ENCODE measurements around the gene SLC1A2. TPM values are rescaled to one million over a fixed set of nuclear protein-coding genes. Genes with fewer than 3 reads are reported as not detected.

The SLC1A2 gene
- total and polyA plus RNA-seq, 7 experiments from 2014 or later = 0.13 to 0.69 (median 0.24) TPM; not detected in 4

DNA sequence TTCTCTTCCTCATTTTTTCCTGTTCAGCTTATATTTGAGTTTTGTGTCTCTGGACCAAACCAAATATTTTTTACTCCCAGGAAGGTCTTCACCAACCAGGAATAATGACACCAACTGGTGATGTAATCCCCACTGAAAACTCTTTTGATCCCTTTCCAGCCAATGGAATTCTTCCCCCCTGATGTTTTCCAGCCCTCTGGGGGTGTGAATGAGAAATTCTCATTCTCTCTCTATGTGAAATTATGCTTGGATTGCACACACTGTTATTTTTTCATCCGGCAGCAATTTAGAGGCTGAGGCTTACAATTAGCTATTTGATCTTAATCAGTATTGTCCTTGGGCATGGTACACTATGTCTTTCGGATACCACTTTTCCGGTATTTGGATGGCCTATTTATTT lies 39.5 kb upstream of the SLC1A2 start:
- no peak overlapping the region for H3K4me3 ChIP-seq (ENCODE audit: low read length)
- Mint-ChIP-seq H3K27ac (no peak overlapping the region), H3K36me3 (no peaks in the 10 kb centered on the region), H3K4me3 (no peak overlapping the region), H3K4me1 (no peaks in the 10 kb centered on the region), H3K27me3 (peaks cover 0 to 28% (median 16%) of the 10 kb centered on the region in 5 donors), H3K9me3 (no peaks in the 10 kb centered on the region)
- no peaks in the 10 kb centered on the region for H3K36me3 ChIP-seq (ENCODE audit: control insufficient read depth in 2 of 3, insufficient read depth in 3 of 3, low read length in 3 of 3)
- ChIA-PET CTCF (no interaction called here), POLR2A (no interaction called here)
- DNase-seq = no peak
- ATAC-seq = no peak
- H3K9me3 ChIP-seq (ENCODE audit: control insufficient read depth in 2 of 3, low read length in 3 of 3) = no peaks in the 10 kb centered on the region
- intact Hi-C loops (cut with micrococcal nuclease) = no loop called here
- H3K27ac ChIP-seq (ENCODE audit: low read depth, low read length) = no peak overlapping the region
- H3K4me1 ChIP-seq (ENCODE audit: control insufficient read depth in 2 of 2, insufficient read depth in 2 of 2, low read length in 2 of 2) = no peaks in the 10 kb centered on the region
- H3K27me3 ChIP-seq (ENCODE audit: control insufficient read depth in 2 of 2, insufficient read depth in 2 of 2, low read length in 2 of 2) = no peaks in the 10 kb centered on the region

DNA sequence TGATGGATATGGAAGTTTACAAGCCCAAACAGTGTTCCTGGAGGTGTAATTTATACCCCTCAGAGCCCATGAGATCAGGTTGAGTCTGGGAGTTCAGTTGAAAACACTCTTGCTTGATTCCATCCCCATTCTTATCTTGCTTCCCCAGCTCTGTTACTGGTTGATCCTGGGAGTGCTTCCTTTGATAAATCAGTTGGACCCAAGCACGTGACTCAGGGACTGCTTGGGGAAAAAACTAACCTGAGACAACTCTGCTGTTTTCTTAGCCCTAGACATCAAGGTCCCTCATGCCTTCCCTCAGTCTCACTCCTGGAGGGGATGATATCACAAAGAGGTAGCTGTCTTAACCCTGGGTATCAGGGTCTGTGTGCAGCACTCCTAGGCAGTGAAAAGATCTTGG lies 35.0 kb upstream of the SLC1A2 start:
- H3K36me3 Mint-ChIP-seq = no peaks in the 10 kb centered on the region
- CTCF ChIA-PET = no interaction called here

DNA sequence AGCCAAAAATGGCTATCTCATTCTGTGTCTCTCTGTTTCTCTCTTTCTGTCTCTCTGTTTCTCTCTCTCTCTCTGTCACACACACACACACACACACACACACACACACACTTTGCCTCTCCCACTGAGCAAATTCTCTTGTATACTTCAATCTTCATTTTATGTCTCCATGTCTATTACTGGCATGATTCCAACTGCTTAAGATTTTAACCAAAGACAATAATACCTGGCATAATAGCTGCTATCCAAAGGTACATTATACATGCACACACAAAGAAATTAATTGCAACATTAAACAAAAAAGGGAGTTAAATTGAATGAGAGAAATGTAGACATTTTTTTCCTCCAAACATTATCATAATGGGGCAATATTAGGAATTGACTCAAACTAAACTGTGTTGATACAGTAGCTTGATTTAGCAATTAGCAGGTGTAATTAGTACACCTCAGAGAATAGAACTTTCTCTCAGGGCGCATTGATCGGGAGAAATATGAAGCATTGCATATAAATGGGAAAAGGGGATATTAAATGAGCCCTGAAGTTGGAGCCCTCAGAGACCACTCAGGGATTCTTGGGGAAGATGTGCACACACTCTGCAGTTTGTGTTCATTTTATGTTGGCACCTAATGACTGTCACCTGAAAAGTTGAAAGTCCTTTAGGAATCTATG lies 17.4 kb upstream of the SLC1A2 start:
- peaks cover 17 to 49% (median 40%) of the 10 kb centered on the region in 5 donors for H3K27me3 Mint-ChIP-seq
- H3K36me3 Mint-ChIP-seq = no peaks in the 10 kb centered on the region
- H3K9me3 Mint-ChIP-seq = peaks cover 0 to 3% (median 0%) of the 10 kb centered on the region in 11 donors
- POLR2A ChIA-PET = no interaction called here
- DNase-seq = no peak
- Histone ChIP-seq H3K4me3 (ENCODE audit: low read length) (no peak overlapping the region), H3K9me3 (ENCODE audit: control insufficient read depth in 2 of 3, low read length in 3 of 3) (no peaks in the 10 kb centered on the region), H3K27me3 (ENCODE audit: control insufficient read depth in 2 of 2, insufficient read depth in 2 of 2, low read length in 2 of 2) (no peaks in the 10 kb centered on the region), H3K36me3 (ENCODE audit: control insufficient read depth in 2 of 3, insufficient read depth in 3 of 3, low read length in 3 of 3) (no peaks in the 10 kb centered on the region), H3K27ac (ENCODE audit: low read depth, low read length) (no peak overlapping the region), H3K4me1 (ENCODE audit: control insufficient read depth in 2 of 2, insufficient read depth in 2 of 2, low read length in 2 of 2) (no peaks in the 10 kb centered on the region)
- ATAC-seq = no peak
- H3K4me1 Mint-ChIP-seq = no peaks in the 10 kb centered on the region
- no peak overlapping the region for H3K27ac Mint-ChIP-seq
- no peak overlapping the region for H3K4me3 Mint-ChIP-seq
- CTCF ChIA-PET = no interaction called here
- intact Hi-C loops (cut with micrococcal nuclease) = no loop called here

More for the DNA sequence above, 35.0 kb upstream of the SLC1A2 start:
- Mint-ChIP-seq H3K27me3 (peaks cover 15 to 31% (median 18%) of the 10 kb centered on the region in 5 donors), H3K4me1 (no peaks in the 10 kb centered on the region), H3K4me3 (no peak overlapping the region), H3K9me3 (peaks cover 0 to 12% (median 4%) of the 10 kb centered on the region in 11 donors), H3K27ac (no peak overlapping the region)
- Histone ChIP-seq H3K4me3 (ENCODE audit: low read length) (no peak overlapping the region), H3K27me3 (ENCODE audit: control insufficient read depth in 2 of 2, insufficient read depth in 2 of 2, low read length in 2 of 2) (peaks cover 0 to 3% of the 10 kb centered on the region in 2 donors), H3K36me3 (ENCODE audit: control insufficient read depth in 2 of 3, insufficient read depth in 3 of 3, low read length in 3 of 3) (no peaks in the 10 kb centered on the region), H3K9me3 (ENCODE audit: control insufficient read depth in 2 of 3, low read length in 3 of 3) (no peaks in the 10 kb centered on the region), H3K27ac (ENCODE audit: low read depth, low read length) (no peak overlapping the region), H3K4me1 (ENCODE audit: control insufficient read depth in 2 of 2, insufficient read depth in 2 of 2, low read length in 2 of 2) (no peaks in the 10 kb centered on the region)
- DNase-seq (no peak), ATAC-seq (no peak)
- POLR2A ChIA-PET = interaction anchor here (0.6 kb wide), 1 partner anchor 254 kb away, joined by 3 read pairs; no protein-coding TSS in a partner anchor
- intact Hi-C loops (cut with micrococcal nuclease) = no loop called here

DNA sequence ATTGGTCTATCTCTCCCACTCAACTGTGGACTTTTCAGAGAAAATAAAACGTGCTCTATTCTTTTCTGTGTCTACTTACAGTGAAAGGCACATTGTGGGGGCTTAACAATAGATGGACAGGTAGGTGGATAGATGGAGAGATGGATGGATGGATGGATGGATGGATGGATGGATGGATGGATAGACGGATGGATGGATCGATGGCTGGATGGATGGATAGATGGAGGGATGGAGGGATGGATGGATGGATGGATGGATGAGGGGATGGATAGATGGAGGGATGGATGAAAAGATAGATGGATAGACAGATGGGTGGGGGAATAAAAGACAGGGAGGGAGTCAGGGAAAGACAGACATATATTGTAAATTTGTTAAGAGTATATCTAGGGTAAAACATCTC lies 14.2 kb upstream of the SLC1A2 start:
- DNase-seq (no peak), ATAC-seq (no peak)
- POLR2A ChIA-PET = no interaction called here
- Histone ChIP-seq H3K4me1 (ENCODE audit: control insufficient read depth in 2 of 2, insufficient read depth in 2 of 2, low read length in 2 of 2) (no peaks in the 10 kb centered on the region), H3K27me3 (ENCODE audit: control insufficient read depth in 2 of 2, insufficient read depth in 2 of 2, low read length in 2 of 2) (no peaks in the 10 kb centered on the region), H3K4me3 (ENCODE audit: low read length) (no peak overlapping the region), H3K36me3 (ENCODE audit: control insufficient read depth in 2 of 3, insufficient read depth in 3 of 3, low read length in 3 of 3) (no peaks in the 10 kb centered on the region), H3K9me3 (ENCODE audit: control insufficient read depth in 2 of 3, low read length in 3 of 3) (no peaks in the 10 kb centered on the region), H3K27ac (ENCODE audit: low read depth, low read length) (no peak overlapping the region)
- Mint-ChIP-seq H3K36me3 (no peaks in the 10 kb centered on the region), H3K27me3 (peaks cover 28 to 43% (median 36%) of the 10 kb centered on the region in 5 donors), H3K4me3 (no peak overlapping the region), H3K4me1 (no peaks in the 10 kb centered on the region), H3K9me3 (no peaks in the 10 kb centered on the region), H3K27ac (no peak overlapping the region)
- CTCF ChIA-PET = no interaction called here
- intact Hi-C loops (cut with micrococcal nuclease) = no loop called here

DNA sequence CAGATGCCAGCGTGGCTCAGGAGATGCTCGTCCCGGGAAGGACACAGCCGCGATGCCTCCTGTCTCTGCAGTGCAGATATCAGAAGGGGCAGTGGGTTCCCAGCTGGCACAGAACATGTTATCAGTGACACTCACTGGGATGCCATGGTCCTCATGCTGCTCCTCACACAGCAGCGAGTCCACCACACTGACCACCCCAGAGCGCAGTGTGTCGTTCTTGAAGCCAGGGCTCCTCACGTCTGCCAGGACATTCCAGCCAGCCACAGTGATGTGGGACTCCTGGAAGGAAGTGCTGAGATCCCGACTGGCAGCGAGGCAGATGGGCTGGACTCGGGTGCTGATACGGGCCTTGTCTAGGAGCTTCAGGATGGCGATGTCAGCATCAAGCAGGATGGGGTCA lies 13.1 kb upstream of the SLC1A2 start:
- Histone ChIP-seq H3K9me3 (ENCODE audit: control insufficient read depth in 2 of 3, low read length in 3 of 3) (no peaks in the 10 kb centered on the region), H3K4me1 (ENCODE audit: control insufficient read depth in 2 of 2, insufficient read depth in 2 of 2, low read length in 2 of 2) (no peaks in the 10 kb centered on the region), H3K27me3 (ENCODE audit: control insufficient read depth in 2 of 2, insufficient read depth in 2 of 2, low read length in 2 of 2) (peaks cover 0 to 1% of the 10 kb centered on the region in 2 donors), H3K4me3 (ENCODE audit: low read length) (no peak overlapping the region), H3K36me3 (ENCODE audit: control insufficient read depth in 2 of 3, insufficient read depth in 3 of 3, low read length in 3 of 3) (no peaks in the 10 kb centered on the region), H3K27ac (ENCODE audit: low read depth, low read length) (no peak overlapping the region)
- Mint-ChIP-seq H3K36me3 (no peaks in the 10 kb centered on the region), H3K4me1 (no peaks in the 10 kb centered on the region), H3K9me3 (no peaks in the 10 kb centered on the region), H3K4me3 (no peak overlapping the region), H3K27ac (no peak overlapping the region), H3K27me3 (peaks cover 28 to 50% (median 41%) of the 10 kb centered on the region in 5 donors)
- DNase-seq = no peak
- CTCF ChIA-PET = no interaction called here
- POLR2A ChIA-PET = no interaction called here
- ATAC-seq = no peak
- intact Hi-C loops (cut with micrococcal nuclease) = no loop called here

DNA sequence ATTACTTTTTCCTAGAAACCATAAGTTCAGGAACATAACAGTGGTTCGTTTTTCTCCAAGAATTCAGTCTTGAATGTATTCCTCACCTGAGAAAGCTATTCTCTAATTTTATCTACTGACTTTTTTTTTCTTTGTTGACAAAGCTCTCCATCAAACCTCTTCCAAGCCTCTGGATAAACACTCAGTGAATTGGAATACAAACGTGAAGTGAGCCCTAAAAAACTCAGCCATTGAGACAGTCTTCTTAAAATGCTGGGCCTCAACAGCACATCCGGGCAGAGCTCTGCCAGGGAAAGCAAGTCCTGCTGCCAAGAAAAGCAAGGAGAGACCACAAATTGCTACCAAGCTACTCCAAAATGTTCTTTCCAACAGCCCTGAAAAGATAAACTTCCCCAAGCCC lies 7.7 kb upstream of the SLC1A2 start:
- DNase-seq = no peak
- intact Hi-C loops (cut with micrococcal nuclease) = no loop called here
- H3K27me3 Mint-ChIP-seq = peaks cover 58 to 74% (median 71%) of the 10 kb centered on the region in 5 donors
- no peak overlapping the region for H3K27ac ChIP-seq (ENCODE audit: low read depth, low read length)
- H3K36me3 ChIP-seq (ENCODE audit: control insufficient read depth in 2 of 3, insufficient read depth in 3 of 3, low read length in 3 of 3) = no peaks in the 10 kb centered on the region
- no peaks in the 10 kb centered on the region for H3K36me3 Mint-ChIP-seq
- no peak overlapping the region for H3K4me3 Mint-ChIP-seq
- no peak overlapping the region for H3K4me3 ChIP-seq (ENCODE audit: low read length)
- peaks cover 0 to 2% of the 10 kb centered on the region in 2 donors for H3K27me3 ChIP-seq (ENCODE audit: control insufficient read depth in 2 of 2, insufficient read depth in 2 of 2, low read length in 2 of 2)
- no peak overlapping the region for H3K27ac Mint-ChIP-seq
- H3K9me3 ChIP-seq (ENCODE audit: control insufficient read depth in 2 of 3, low read length in 3 of 3) = no peaks in the 10 kb centered on the region
- H3K9me3 Mint-ChIP-seq = no peaks in the 10 kb centered on the region
- no peaks in the 10 kb centered on the region for H3K4me1 ChIP-seq (ENCODE audit: control insufficient read depth in 2 of 2, insufficient read depth in 2 of 2, low read length in 2 of 2)
- no peak for ATAC-seq
- CTCF ChIA-PET = no interaction called here
- POLR2A ChIA-PET = no interaction called here
- no peaks in the 10 kb centered on the region for H3K4me1 Mint-ChIP-seq

DNA sequence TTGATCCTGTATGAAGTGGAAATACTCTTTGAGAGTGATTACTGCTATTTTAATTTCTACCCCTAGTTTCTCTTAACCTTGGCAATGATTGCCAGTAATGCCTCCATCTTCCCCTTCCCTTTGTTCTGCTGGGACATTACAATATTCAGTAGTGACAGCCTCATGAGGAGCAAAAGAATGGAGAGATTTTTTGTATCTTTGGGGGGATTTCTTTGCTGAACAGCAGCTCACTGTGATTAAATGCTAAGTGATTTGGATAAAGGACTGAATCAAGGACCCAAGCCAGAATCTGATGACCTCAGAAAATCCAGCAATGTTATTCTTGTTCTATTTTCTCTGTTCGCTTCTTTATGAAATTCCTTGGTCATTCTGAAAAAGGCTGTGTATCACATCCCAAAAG lies 7.0 kb upstream of the SLC1A2 start:
- CTCF ChIA-PET = no interaction called here

More for the DNA sequence above, 7.0 kb upstream of the SLC1A2 start:
- POLR2A ChIA-PET = no interaction called here
- peaks cover 65 to 79% (median 73%) of the 10 kb centered on the region in 5 donors for H3K27me3 Mint-ChIP-seq
- no peaks in the 10 kb centered on the region for H3K36me3 Mint-ChIP-seq
- ATAC-seq (no peak), DNase-seq (no peak)
- H3K9me3 Mint-ChIP-seq = no peaks in the 10 kb centered on the region
- H3K4me1 Mint-ChIP-seq = peaks cover 0 to 1% (median under 1%) of the 10 kb centered on the region in 7 donors
- H3K4me1 ChIP-seq (ENCODE audit: control insufficient read depth in 2 of 2, insufficient read depth in 2 of 2, low read length in 2 of 2) = no peaks in the 10 kb centered on the region
- H3K27ac Mint-ChIP-seq = no peak overlapping the region
- intact Hi-C loops (cut with micrococcal nuclease) = no loop called here
- H3K27me3 ChIP-seq (ENCODE audit: control insufficient read depth in 2 of 2, insufficient read depth in 2 of 2, low read length in 2 of 2) = peaks cover 0 to 2% of the 10 kb centered on the region in 2 donors
- H3K9me3 ChIP-seq (ENCODE audit: control insufficient read depth in 2 of 3, low read length in 3 of 3) = no peaks in the 10 kb centered on the region
- H3K4me3 Mint-ChIP-seq = no peak overlapping the region
- H3K4me3 ChIP-seq (ENCODE audit: low read length) = no peak overlapping the region
- no peak overlapping the region for H3K27ac ChIP-seq (ENCODE audit: low read depth, low read length)
- no peaks in the 10 kb centered on the region for H3K36me3 ChIP-seq (ENCODE audit: control insufficient read depth in 2 of 3, insufficient read depth in 3 of 3, low read length in 3 of 3)
